AG09309 (cell line): ENCODE results near the gene LRFN2.

Experiments used
- DNase-seq: peaks from one replicate; pipeline ENCODE4 v3.0.0-alpha.2; 2010; ENCODE audit warnings: low read depth
- H3K4me3 ChIP-seq: 2 replicates; pipeline ENCODE4 v1.5.1; 2011; ENCODE audit warnings: mild to moderate bottlenecking, low read depth, low read length, moderate library complexity; ENCODE audit not compliant: control insufficient read depth
- CTCF ChIP-seq: IDR thresholded peaks from 2 replicates; pipeline ENCODE4 v1.5.1; 2011; ENCODE audit warnings: mild to moderate bottlenecking, low read depth, low read length, inconsistent platforms; ENCODE audit not compliant: insufficient read depth, control insufficient read depth; ENCODE audit errors: missing control alignments

The LRFN2 gene

GRCh38 chr6:40383348-40384115, 203.6 kb downstream of the LRFN2 start:
- no peak for TF ChIP-seq CTCF
- no peak overlapping the region for H3K4me3 ChIP-seq
- DNase-seq: no peak

- H3K4me3 ChIP-seq: no peak overlapping the region
- DNase-seq: no peak
- no peak for TF ChIP-seq CTCF
Measured at GRCh38 chr6:40380271-40380670, 206.9 kb downstream of the LRFN2 start.

GRCh38 chr6:40379811-40380210, 207.4 kb downstream of the LRFN2 start:
- TF ChIP-seq CTCF: no peak
- no peak overlapping the region for H3K4me3 ChIP-seq
- DNase-seq: no peak

- no peak overlapping the region for H3K4me3 ChIP-seq
- no peak for DNase-seq
- no peak for TF ChIP-seq CTCF
Measured at GRCh38 chr6:40378725-40379074, 208.5 kb downstream of the LRFN2 start.

GRCh38 chr6:40378071-40378724, 209.0 kb downstream of the LRFN2 start:
- no peak for DNase-seq
- no peak overlapping the region for H3K4me3 ChIP-seq
- TF ChIP-seq CTCF: no peak

GRCh38 chr6:40377173-40377806, 209.9 kb downstream of the LRFN2 start:
- TF ChIP-seq CTCF: no peak
- H3K4me3 ChIP-seq: no peak overlapping the region
- DNase-seq: no peak
